Measurements from ENCODE around the gene DIAPH3. TPM values are rescaled to one million over a fixed set of nuclear protein-coding genes. Genes with fewer than 3 reads are reported as not detected.
"Not testable (repeated sequence)": the region's sequence is repeated elsewhere in the genome, so short reads cannot be mapped to it uniquely, and the experiment has no call there.

DIAPH3 gene
- total and polyA plus RNA-seq, 7 experiments from 2014 or later = 0.37 to 17.5 TPM; not detected in 5

DNA sequence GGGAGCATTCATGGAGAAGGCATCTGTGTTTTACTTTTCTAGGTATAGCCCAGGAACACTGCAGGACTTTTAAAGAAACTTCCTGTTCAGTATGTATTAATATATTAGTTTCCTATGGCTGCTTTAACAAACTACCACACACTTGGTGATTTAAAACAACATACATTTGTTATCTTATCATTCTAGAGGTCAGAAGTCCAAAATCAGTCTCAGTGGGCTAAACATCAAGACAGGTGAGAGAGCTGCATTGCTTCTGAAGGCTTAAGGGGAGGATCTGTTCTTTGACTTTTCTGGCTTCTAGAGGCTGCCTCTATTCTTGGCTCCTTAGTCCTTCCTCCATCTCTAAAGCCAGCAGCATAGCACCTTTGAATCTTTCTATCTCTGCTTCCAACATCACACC, 37.6 kb upstream of the DIAPH3 start:
- CTCF ChIA-PET = no interaction called here
- no peak overlapping the region for H3K4me3 ChIP-seq (ENCODE audit: low read length)
- intact Hi-C loops (cut with micrococcal nuclease) = no loop called here
- no peaks in the 10 kb centered on the region for H3K36me3 ChIP-seq (ENCODE audit: control insufficient read depth in 2 of 3, insufficient read depth in 3 of 3, low read length in 3 of 3)
- H3K4me1 ChIP-seq (ENCODE audit: control insufficient read depth in 2 of 2, insufficient read depth in 2 of 2, low read length in 2 of 2) = no peaks in the 10 kb centered on the region
- Mint-ChIP-seq H3K27me3 (peaks cover 2 to 31% (median 13%) of the 10 kb centered on the region in 5 donors), H3K36me3 (no peaks in the 10 kb centered on the region), H3K4me1 (no peaks in the 10 kb centered on the region), H3K4me3 (no peak overlapping the region), H3K9me3 (no peaks in the 10 kb centered on the region), H3K27ac (no peak overlapping the region)
- DNase-seq (no peak), ATAC-seq (no peak)
- peaks cover 0 to 2% of the 10 kb centered on the region in 2 donors for H3K27me3 ChIP-seq (ENCODE audit: control insufficient read depth in 2 of 2, insufficient read depth in 2 of 2, low read length in 2 of 2)
- POLR2A ChIA-PET = no interaction called here
- no peaks in the 10 kb centered on the region for H3K9me3 ChIP-seq (ENCODE audit: control insufficient read depth in 2 of 3, low read length in 3 of 3)
- H3K27ac ChIP-seq (ENCODE audit: low read depth, low read length) = no peak overlapping the region

DNA sequence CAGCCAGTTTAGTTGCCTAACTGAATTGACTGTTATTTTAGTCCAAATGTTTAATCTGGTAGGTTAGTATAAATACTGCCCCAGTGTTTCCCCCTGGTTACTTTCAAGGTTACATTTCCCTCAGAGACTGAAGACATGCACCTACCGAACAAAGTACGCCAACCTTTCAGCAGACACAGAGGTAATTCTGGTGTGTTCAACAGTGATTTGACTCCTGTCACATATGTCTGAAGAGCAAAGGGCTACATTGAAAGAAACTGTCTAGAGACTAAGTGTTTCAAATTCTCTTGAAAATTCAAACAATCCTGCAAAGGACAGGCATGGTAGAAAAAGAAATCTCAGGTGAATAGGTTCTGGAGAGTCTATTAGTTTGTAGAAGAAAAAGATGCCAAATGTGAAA, 32.2 kb upstream of the DIAPH3 start:
- H3K27ac Mint-ChIP-seq; H3K4me1 ChIP-seq (ENCODE audit: control insufficient read depth in 2 of 2, insufficient read depth in 2 of 2, low read length in 2 of 2); H3K27me3 ChIP-seq (ENCODE audit: control insufficient read depth in 2 of 2, insufficient read depth in 2 of 2, low read length in 2 of 2); H3K4me3 ChIP-seq (ENCODE audit: low read length); CTCF ChIA-PET; H3K4me3 Mint-ChIP-seq; H3K9me3 Mint-ChIP-seq; H3K36me3 ChIP-seq (ENCODE audit: control insufficient read depth in 2 of 3, insufficient read depth in 3 of 3, low read length in 3 of 3); H3K9me3 ChIP-seq (ENCODE audit: control insufficient read depth in 2 of 3, low read length in 3 of 3); DNase-seq; POLR2A ChIA-PET; H3K27ac ChIP-seq (ENCODE audit: low read depth, low read length); intact Hi-C loops (cut with micrococcal nuclease); H3K4me1 Mint-ChIP-seq; ATAC-seq; H3K36me3 Mint-ChIP-seq: not testable (repeated sequence)
- peaks cover 5 to 25% (median 11%) of the 10 kb centered on the region in 5 donors for H3K27me3 Mint-ChIP-seq

DNA sequence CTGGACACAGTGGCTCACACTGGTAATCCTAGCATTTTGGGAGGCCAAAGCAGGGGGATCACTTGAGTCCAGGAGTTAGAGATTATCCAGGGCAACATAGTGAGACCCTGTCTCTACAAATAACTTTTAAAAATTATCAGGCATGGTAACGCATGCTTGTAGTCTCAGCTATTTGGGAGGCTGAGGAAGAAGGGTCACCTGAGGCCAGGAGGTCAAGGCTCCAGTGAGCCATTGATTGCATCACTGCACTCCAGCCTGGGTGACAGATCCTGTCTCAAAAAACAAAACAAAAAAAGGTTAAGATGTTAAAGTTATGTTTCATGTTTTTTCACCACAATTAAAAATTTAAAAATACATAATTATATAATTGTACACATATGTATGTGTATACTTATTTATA, 19.2 kb upstream of the DIAPH3 start:
- H3K27me3 ChIP-seq (ENCODE audit: control insufficient read depth in 2 of 2, insufficient read depth in 2 of 2, low read length in 2 of 2) = no peaks in the 10 kb centered on the region
- Mint-ChIP-seq H3K27me3 (peaks cover 0 to 21% (median 12%) of the 10 kb centered on the region in 5 donors), H3K4me1 (no peaks in the 10 kb centered on the region), H3K9me3 (no peaks in the 10 kb centered on the region), H3K27ac (no peak overlapping the region), H3K36me3 (no peaks in the 10 kb centered on the region), H3K4me3 (no peak overlapping the region)
- intact Hi-C loops (cut with micrococcal nuclease) = no loop called here
- H3K27ac ChIP-seq (ENCODE audit: low read depth, low read length) = no peak overlapping the region
- H3K4me3 ChIP-seq (ENCODE audit: low read length) = no peak overlapping the region
- ATAC-seq (no peak), DNase-seq (no peak)
- H3K9me3 ChIP-seq (ENCODE audit: control insufficient read depth in 2 of 3, low read length in 3 of 3) = no peaks in the 10 kb centered on the region
- no peaks in the 10 kb centered on the region for H3K4me1 ChIP-seq (ENCODE audit: control insufficient read depth in 2 of 2, insufficient read depth in 2 of 2, low read length in 2 of 2)
- ChIA-PET POLR2A (no interaction called here), CTCF (no interaction called here)
- no peaks in the 10 kb centered on the region for H3K36me3 ChIP-seq (ENCODE audit: control insufficient read depth in 2 of 3, insufficient read depth in 3 of 3, low read length in 3 of 3)

DNA sequence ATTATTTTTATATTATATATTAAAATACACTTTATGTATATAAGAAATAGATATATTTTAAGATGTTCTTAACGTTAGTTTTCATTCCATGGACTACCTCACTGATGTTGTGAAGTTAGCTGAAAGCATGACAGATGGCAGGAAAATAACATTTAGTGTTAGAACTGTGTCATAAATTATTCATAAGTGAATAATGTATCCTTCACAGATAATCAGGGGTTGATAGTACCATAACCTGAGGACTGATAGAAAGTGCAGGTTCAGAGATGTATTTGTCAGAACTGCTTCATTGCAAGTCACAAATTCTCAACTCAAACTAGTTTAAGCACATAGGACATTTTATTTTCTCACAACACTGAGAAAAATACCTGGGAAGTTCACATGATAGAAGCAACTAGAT, 14.6 kb upstream of the DIAPH3 start:
- no peaks in the 10 kb centered on the region for H3K36me3 Mint-ChIP-seq
- DNase-seq = no peak
- no peak overlapping the region for H3K4me3 Mint-ChIP-seq
- Histone ChIP-seq H3K4me3 (ENCODE audit: low read length) (no peak overlapping the region), H3K4me1 (ENCODE audit: control insufficient read depth in 2 of 2, insufficient read depth in 2 of 2, low read length in 2 of 2) (no peaks in the 10 kb centered on the region), H3K27ac (ENCODE audit: low read depth, low read length) (no peak overlapping the region), H3K9me3 (ENCODE audit: control insufficient read depth in 2 of 3, low read length in 3 of 3) (no peaks in the 10 kb centered on the region), H3K36me3 (ENCODE audit: control insufficient read depth in 2 of 3, insufficient read depth in 3 of 3, low read length in 3 of 3) (no peaks in the 10 kb centered on the region), H3K27me3 (ENCODE audit: control insufficient read depth in 2 of 2, insufficient read depth in 2 of 2, low read length in 2 of 2) (peaks cover 0 to 5% of the 10 kb centered on the region in 2 donors)
- no peak for ATAC-seq
- CTCF ChIA-PET = no interaction called here
- POLR2A ChIA-PET = no interaction called here
- no peaks in the 10 kb centered on the region for H3K9me3 Mint-ChIP-seq
- H3K27ac Mint-ChIP-seq = no peak overlapping the region
- H3K4me1 Mint-ChIP-seq = no peaks in the 10 kb centered on the region
- intact Hi-C loops (cut with micrococcal nuclease) = no loop called here
- H3K27me3 Mint-ChIP-seq = peaks cover 10 to 26% (median 20%) of the 10 kb centered on the region in 5 donors

DNA sequence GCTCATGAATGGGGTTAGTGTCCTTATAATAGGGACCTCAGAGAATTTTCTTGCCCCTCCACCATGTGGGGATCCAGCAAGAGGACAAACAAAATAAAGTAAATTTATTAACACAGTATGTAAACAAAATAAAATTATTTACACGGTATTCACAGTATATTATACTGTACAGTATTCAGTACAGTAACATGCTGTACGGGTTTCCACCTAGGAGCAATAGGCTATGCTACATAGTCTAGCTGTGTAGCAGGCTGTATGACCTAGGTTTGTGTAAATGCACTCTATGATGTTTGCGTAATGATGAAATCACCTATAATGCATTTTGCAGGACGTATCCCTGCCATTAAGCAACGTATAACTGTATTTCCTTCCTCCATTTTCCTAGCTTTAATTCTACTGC, 11.8 kb upstream of the DIAPH3 start:
- no peaks in the 10 kb centered on the region for H3K4me1 ChIP-seq (ENCODE audit: control insufficient read depth in 2 of 2, insufficient read depth in 2 of 2, low read length in 2 of 2)
- H3K27me3 ChIP-seq (ENCODE audit: control insufficient read depth in 2 of 2, insufficient read depth in 2 of 2, low read length in 2 of 2) = peaks cover 0 to 5% of the 10 kb centered on the region in 2 donors
- no peaks in the 10 kb centered on the region for H3K9me3 Mint-ChIP-seq
- no peaks in the 10 kb centered on the region for H3K9me3 ChIP-seq (ENCODE audit: control insufficient read depth in 2 of 3, low read length in 3 of 3)
- CTCF ChIA-PET = no interaction called here
- intact Hi-C loops (cut with micrococcal nuclease) = no loop called here
- no peaks in the 10 kb centered on the region for H3K36me3 ChIP-seq (ENCODE audit: control insufficient read depth in 2 of 3, insufficient read depth in 3 of 3, low read length in 3 of 3)
- no peak overlapping the region for H3K4me3 ChIP-seq (ENCODE audit: low read length)
- no peaks in the 10 kb centered on the region for H3K4me1 Mint-ChIP-seq
- peaks cover 10 to 28% (median 15%) of the 10 kb centered on the region in 5 donors for H3K27me3 Mint-ChIP-seq
- H3K27ac ChIP-seq (ENCODE audit: low read depth, low read length) = no peak overlapping the region
- no peak overlapping the region for H3K27ac Mint-ChIP-seq
- POLR2A ChIA-PET = no interaction called here
- no peak for DNase-seq
- H3K4me3 Mint-ChIP-seq = no peak overlapping the region
- H3K36me3 Mint-ChIP-seq = no peaks in the 10 kb centered on the region
- ATAC-seq = no peak

DNA sequence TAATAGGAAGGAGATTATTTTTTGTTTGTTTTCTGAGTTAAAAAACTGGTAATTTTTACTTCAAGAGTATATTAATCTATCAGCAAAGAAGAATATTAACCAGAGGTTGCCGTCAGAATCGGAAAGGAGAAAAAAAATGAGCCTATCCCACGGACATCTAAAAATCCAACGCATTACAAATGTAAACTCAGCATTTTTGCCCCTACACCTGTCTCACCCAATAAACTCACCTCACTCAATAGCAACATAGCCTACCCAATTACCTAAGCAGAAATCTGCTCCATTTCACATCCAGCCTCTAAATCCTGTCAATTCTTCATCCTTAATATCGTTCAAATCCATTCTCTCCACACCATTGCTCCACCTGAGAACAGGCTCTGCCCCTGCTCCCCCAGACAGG, 10.4 kb upstream of the DIAPH3 start:
- Histone ChIP-seq H3K4me3 (ENCODE audit: low read length) (no peak overlapping the region), H3K36me3 (ENCODE audit: control insufficient read depth in 2 of 3, insufficient read depth in 3 of 3, low read length in 3 of 3) (no peaks in the 10 kb centered on the region), H3K27ac (ENCODE audit: low read depth, low read length) (no peak overlapping the region), H3K27me3 (ENCODE audit: control insufficient read depth in 2 of 2, insufficient read depth in 2 of 2, low read length in 2 of 2) (peaks cover 0 to 5% of the 10 kb centered on the region in 2 donors), H3K9me3 (ENCODE audit: control insufficient read depth in 2 of 3, low read length in 3 of 3) (no peaks in the 10 kb centered on the region), H3K4me1 (ENCODE audit: control insufficient read depth in 2 of 2, insufficient read depth in 2 of 2, low read length in 2 of 2) (no peaks in the 10 kb centered on the region)
- Mint-ChIP-seq H3K4me1 (peaks cover 0 to 5% (median 0%) of the 10 kb centered on the region in 7 donors), H3K4me3 (no peak overlapping the region), H3K27me3 (peaks cover 10 to 32% (median 17%) of the 10 kb centered on the region in 5 donors), H3K9me3 (no peaks in the 10 kb centered on the region), H3K27ac (no peak overlapping the region), H3K36me3 (no peaks in the 10 kb centered on the region)
- ChIA-PET CTCF (no interaction called here), POLR2A (no interaction called here)
- DNase-seq (no peak), ATAC-seq (no peak)
- intact Hi-C loops (cut with micrococcal nuclease) = no loop called here

DNA sequence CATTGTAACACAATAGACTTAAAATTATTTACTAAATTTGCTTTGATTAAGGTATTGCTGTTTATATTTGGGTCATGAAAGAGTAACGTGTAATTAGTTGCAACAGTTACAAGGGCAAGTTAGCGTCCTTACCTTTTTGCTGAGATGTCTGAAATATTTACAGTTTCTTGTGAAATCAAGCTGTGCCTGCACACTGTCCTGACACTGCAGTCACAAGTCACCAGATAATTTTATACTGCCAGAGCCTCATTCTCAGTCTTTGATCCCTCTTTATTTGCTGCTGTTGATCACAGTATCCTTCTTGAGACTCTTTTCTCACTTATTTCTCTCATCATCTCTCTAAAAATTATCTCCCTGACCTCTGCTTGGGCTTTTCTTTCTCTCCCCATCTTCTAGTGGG, 8.4 kb upstream of the DIAPH3 start:
- H3K4me1 ChIP-seq (ENCODE audit: control insufficient read depth in 2 of 2, insufficient read depth in 2 of 2, low read length in 2 of 2) = no peaks in the 10 kb centered on the region
- no peak overlapping the region for H3K4me3 Mint-ChIP-seq
- peaks cover 0 to 5% (median 0%) of the 10 kb centered on the region in 7 donors for H3K4me1 Mint-ChIP-seq
- no peak for DNase-seq
- no peaks in the 10 kb centered on the region for H3K9me3 Mint-ChIP-seq
- H3K4me3 ChIP-seq (ENCODE audit: low read length) = no peak overlapping the region
- CTCF ChIA-PET = no interaction called here
- peaks cover 0 to 5% of the 10 kb centered on the region in 2 donors for H3K27me3 ChIP-seq (ENCODE audit: control insufficient read depth in 2 of 2, insufficient read depth in 2 of 2, low read length in 2 of 2)
- POLR2A ChIA-PET = no interaction called here
- no peak for ATAC-seq
- H3K36me3 Mint-ChIP-seq = peaks cover 0 to 4% (median 0%) of the 10 kb centered on the region in 5 donors
- H3K27ac Mint-ChIP-seq = no peak overlapping the region
- H3K36me3 ChIP-seq (ENCODE audit: control insufficient read depth in 2 of 3, insufficient read depth in 3 of 3, low read length in 3 of 3) = no peaks in the 10 kb centered on the region
- intact Hi-C loops (cut with micrococcal nuclease) = no loop called here
- peaks cover 10 to 31% (median 17%) of the 10 kb centered on the region in 5 donors for H3K27me3 Mint-ChIP-seq
- H3K27ac ChIP-seq (ENCODE audit: low read depth, low read length) = no peak overlapping the region
- H3K9me3 ChIP-seq (ENCODE audit: control insufficient read depth in 2 of 3, low read length in 3 of 3) = no peaks in the 10 kb centered on the region
